RWPE1 (cell line): ENCODE data around the gene KCND3.
A peak's percentile ranks its signal among the peaks of the same experiment; 100 is the strongest.

ENCODE experiments used
- CTCF ChIA-PET: fragments of 350-600 bp; sonication (Branson Sonifier 250); formaldehyde crosslinking; extraction: SDS; loops from one replicate; lab custom pipeline; 2021; lab: Yijun Ruan, JAX
- POLR2A ChIA-PET: fragments of 400-600 bp; formaldehyde crosslinking; extraction: SDS; loops from one replicate; lab custom pipeline; 2020; ENCODE audit warnings: antibody characterized with exemption; ENCODE audit not compliant: low non-redundant PET; lab: Yijun Ruan, JAX
- DNase-seq: peaks from one replicate; pipeline ENCODE4 v3.0.0; 2012; ENCODE audit warnings: low spot score
- H3K27ac ChIP-seq: fragments of 450-650 bp; 2 replicates; pipeline ENCODE4 v1.5.1; 2017
- TF ChIP-seq, protein P1 (sequence below): fragments of 450-650 bp; conservative IDR thresholded peaks from 2 replicates; pipeline ENCODE4 v1.5.1; 2017; ENCODE audit warnings: low read depth, mild to moderate bottlenecking

The KCND3 gene

DNA sequence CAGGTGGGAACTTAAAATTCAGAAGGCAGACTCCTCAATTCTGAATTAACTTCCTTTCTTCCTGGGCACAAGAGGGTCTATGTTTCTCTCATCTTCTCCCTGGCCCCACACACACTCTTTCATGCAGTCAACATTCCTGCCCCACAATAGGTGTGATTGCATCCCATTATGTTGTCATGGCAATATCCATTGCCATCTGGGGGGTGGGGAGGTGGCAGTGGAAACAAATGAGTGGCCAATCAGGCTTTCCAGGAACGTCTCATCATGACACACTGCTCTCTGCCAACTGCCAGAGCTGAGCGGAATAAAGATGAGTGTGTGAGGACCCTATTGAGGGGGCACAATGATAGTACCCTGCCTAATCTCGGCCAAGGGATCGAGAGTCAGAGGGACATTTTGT lies 80.4 kb downstream of the KCND3 start:
- CTCF ChIA-PET: no interaction called here
- POLR2A ChIA-PET: no interaction called here
- no peak overlapping the region for H3K27ac ChIP-seq
- no peak for DNase-seq
- TF ChIP-seq, protein P1, sequence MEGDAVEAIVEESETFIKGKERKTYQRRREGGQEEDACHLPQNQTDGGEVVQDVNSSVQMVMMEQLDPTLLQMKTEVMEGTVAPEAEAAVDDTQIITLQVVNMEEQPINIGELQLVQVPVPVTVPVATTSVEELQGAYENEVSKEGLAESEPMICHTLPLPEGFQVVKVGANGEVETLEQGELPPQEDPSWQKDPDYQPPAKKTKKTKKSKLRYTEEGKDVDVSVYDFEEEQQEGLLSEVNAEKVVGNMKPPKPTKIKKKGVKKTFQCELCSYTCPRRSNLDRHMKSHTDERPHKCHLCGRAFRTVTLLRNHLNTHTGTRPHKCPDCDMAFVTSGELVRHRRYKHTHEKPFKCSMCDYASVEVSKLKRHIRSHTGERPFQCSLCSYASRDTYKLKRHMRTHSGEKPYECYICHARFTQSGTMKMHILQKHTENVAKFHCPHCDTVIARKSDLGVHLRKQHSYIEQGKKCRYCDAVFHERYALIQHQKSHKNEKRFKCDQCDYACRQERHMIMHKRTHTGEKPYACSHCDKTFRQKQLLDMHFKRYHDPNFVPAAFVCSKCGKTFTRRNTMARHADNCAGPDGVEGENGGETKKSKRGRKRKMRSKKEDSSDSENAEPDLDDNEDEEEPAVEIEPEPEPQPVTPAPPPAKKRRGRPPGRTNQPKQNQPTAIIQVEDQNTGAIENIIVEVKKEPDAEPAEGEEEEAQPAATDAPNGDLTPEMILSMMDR: no peak

DNA sequence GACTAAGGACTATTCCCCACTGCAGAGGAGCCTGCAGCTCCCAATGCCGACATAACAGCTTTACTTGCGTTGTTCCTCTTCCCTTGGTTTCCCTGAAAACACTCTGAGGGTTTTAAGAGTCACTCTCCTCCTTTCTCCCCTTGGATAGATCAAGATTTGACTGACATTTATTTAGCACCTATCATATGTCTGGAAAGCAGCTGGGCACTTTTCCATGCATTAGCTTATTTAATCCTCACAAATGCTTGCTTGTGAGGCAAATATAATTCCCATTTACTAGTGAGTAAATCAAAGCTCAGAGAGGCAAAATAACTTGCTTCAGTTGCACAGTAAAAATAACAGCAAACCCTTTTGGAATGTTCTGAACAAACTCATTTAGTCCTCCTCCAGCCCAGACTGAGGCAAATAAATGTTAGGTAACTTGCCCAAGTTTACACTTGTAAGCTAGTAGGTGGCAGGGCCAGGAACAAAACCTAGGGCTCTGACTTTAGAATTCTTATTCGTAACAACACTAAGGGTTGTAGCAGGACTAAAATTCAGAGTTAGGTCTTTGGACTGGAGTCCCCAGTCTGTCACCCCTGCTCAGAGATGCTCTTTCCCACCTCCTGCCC lies 81.4 kb downstream of the KCND3 start:
- no peak overlapping the region for H3K27ac ChIP-seq
- TF ChIP-seq, protein P1: no peak
- ChIA-PET POLR2A (no interaction called here), CTCF (no interaction called here)
- no peak for DNase-seq

DNA sequence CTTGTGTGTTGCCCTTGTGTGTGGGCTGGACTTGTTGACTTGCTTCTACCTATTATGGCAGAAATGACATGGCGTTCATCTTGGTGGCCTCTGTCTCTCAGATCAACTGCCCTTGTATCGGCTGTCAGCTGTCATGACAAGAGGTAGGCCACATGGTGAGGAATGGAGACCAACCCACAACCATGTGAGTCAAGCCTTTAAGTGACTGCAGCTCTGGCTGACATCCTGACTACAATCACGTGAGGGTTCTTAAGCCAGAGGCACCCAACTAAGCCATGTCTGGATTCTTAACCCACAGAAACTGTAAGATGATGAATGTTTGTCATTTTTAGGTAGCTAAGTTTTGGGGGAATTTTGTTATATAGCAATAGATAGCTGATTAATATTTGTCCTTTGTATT lies 82.1 kb downstream of the KCND3 start:
- CTCF ChIA-PET: no interaction called here
- TF ChIP-seq, protein P1: no peak
- DNase-seq: no peak
- POLR2A ChIA-PET: no interaction called here
- H3K27ac ChIP-seq: no peak overlapping the region

DNA sequence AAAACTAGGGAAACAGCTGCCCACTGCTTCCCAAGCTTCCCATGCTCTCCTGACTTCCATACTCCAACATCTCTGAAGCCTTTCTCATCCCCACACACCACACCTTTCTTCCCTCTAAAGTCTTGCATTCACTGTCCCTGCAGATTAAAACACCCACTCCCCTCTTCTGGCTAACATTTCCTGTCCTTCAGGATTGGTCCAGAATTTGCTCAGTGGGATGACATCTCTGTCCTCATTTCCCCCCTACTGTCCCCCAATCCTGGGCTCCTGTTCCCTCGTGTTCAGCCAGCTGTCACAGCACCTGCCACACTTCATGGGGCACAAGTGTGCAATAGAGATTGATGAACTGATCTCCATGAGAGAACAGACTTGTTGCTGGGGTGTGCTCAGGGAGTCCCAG lies 82.7 kb downstream of the KCND3 start:
- H3K27ac ChIP-seq: no peak overlapping the region
- TF ChIP-seq, protein P1: no peak
- no peak for DNase-seq
- CTCF ChIA-PET: no interaction called here
- POLR2A ChIA-PET: no interaction called here

DNA sequence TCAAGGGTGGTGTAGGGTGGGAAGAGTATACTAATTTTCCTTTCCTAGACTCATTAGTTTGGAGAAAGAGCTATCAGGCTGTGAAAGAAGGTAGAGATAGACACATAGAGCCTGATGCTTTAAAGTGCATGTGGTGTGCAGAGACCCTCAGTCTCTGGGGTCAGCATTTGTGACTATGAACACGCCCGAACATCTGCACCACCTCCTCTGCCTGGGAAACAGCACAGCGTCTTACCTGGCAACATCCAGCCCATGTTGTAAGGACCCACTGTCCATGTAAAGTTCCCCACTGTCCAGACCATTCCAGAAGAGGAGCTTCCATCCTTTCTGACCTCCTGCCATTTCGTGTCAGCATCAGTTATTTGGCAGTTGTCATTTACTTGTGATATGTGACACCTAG lies 83.4 kb downstream of the KCND3 start:
- H3K27ac ChIP-seq: no peak overlapping the region
- DNase-seq: no peak
- TF ChIP-seq, protein P1: no peak
- POLR2A ChIA-PET: no interaction called here
- CTCF ChIA-PET: no interaction called here

DNA sequence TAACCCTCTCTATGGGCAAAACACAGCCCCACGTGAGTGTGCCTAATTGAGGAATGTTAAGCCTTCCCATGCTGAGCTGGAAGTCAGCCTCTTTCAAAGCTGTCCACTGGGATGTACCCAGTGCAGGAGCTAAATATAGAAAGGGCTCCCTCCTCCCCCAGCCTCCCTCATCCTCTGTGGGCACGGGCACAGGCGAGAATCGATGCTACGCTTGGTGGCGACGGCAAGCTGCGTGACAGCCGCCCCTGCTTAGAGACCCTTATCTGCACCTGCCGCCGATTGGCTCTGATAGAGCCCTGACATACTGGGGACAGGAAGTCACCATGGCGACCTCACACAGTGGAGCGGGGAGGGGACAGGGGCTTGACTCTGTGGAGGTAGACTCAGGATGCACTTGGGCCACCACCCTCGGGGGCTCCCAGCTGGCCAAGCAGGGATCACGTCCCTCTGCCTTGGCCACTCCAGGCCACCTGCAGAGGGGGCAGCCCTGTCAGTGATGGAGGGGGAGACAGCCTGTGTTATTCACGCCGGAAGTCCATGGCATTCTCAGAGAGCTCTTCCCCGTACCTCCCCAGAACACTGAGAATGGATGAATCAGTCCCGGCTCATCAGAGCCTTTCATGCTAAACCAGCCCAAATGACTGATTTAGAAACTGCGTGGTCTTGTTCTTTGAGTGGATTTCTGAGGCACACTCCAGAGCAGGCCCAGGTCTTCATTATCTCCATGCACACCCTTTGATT lies 84.8 kb downstream of the KCND3 start:
- ChIA-PET CTCF (no interaction called here), POLR2A (no interaction called here)
- H3K27ac ChIP-seq: no peak overlapping the region
- DNase-seq: peak; percentile 4
- TF ChIP-seq, protein P1: no peak
